Adipose tissue (tissue), 3 donors: Measurements from ENCODE around the gene MMP24. TPM values are rescaled to one million over a fixed set of nuclear protein-coding genes. Genes with fewer than 3 reads are reported as not detected.

Experiments used
- H3K27ac ChIP-seq: one replicate; pipeline ENCODE4 v1.5.1; 2013; ENCODE audit warnings: low read depth, low read length
- WGBS, 3 donors: extraction: QIAGEN DNeasy Blood & Tissue Kit; methylation state at CpG; one replicate each; pipeline ENCODE4 v1.1.7; 2013; 5-methylcytosine and 5-hydroxymethylcytosine counted together
- polyA plus RNA-seq, 3 donors: library from polyadenylated mRNA; stranded (reverse); fragments of 200-250 nt; gene quantifications; one replicate each; pipeline ENCODE4 v1.2.3, GENCODE V29; 2013
- donor health status: healthy with polysubstance abuse.
- donor health status: Bipolar disorder and iron deficiency.
- donor health status: healthy.

The MMP24 gene
- polyA plus RNA-seq, 3 donors: 0.45 to 4.0 (median 0.98) TPM

- WGBS, 3 donors: 67 to 76% (median 74%) methylated on average over 7 of the region's 7 CpGs
- no peak overlapping the region for H3K27ac ChIP-seq
Observed at GRCh38 chr20:35271904-35272303, 45.4 kb downstream of the MMP24 start.

- 72 to 80% (median 75%) methylated on average over 13 of the region's 13 CpGs for WGBS, 3 donors
- H3K27ac ChIP-seq: no peak overlapping the region
Observed at GRCh38 chr20:35273449-35274171, 47.1 kb downstream of the MMP24 start.

GRCh38 chr20:35274172-35275092, 47.9 kb downstream of the MMP24 start:
- 87 to 91% (median 89%) methylated on average over 23 to 24 of the region's 24 CpGs for WGBS, 3 donors
- H3K27ac ChIP-seq: no peak overlapping the region

DNA sequence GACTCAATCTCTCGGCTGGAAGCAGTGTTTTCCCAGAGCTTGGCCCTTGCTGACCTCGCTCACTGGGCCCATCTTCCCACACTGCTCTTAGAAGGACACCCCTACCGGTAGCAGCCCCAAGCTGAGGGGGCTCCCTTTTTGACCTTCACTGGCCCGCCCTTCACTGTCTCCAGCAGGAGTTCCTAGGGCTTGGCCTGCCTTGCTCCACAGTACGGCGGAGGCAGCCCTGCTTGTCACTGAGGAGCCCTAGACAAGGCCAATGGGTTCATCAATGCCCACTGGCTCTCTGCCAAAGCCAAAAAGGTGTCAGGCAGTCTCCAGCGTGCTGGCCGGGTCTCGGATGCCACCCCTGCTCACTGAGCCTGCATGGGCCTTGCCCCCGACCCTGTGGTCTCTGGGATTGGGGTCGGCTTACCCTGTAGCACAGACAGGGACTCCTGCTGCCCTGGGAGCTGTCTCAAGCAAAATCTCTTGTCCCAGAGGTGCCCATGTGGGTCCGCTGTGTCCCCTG, 49.3 kb downstream of the MMP24 start:
- 87 to 92% (median 88%) methylated on average over 11 to 12 of the region's 12 CpGs for WGBS, 3 donors
- no peak overlapping the region for H3K27ac ChIP-seq

- 90 to 93% (median 92%) methylated on average over 6 of the region's 6 CpGs for WGBS, 3 donors
Observed at GRCh38 chr20:35276408-35276807, 49.9 kb downstream of the MMP24 start.

DNA sequence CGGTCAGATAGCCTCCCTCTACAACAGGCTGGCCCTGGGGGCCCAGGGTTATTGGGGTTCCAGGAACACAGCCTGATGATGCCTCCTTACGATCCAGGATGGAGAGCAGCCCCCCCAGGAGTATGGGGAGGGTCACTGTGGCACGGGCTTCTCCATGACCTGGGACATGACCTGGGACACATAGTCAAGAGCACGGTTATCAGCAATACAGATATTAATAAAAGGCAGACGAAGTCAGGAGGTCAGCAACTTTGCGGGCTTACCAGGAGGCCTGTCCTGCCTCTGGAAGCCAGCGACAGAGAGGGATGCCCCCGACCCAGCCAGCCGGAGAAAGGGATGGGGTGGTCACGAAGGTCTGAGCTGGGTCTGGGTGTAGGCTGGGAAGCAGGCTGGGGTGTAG, 50.6 kb downstream of the MMP24 start:
- peak overlapping the region; percentile 92 for H3K27ac ChIP-seq
- WGBS, 3 donors: 9 to 11% (median 10%) methylated on average over 10 of the region's 10 CpGs

More at GRCh38 chr20:35276408-35276807, 49.9 kb downstream of the MMP24 start:
- H3K27ac ChIP-seq: no peak overlapping the region

- H3K27ac ChIP-seq: peak within 1 kb of the TSS; percentile 92
- 0 to 1% (median 0%) methylated on average over 47 to 76 of the region's 76 CpGs for WGBS, 3 donors
Observed at GRCh38 chr20:35277531-35278395, 51.3 kb downstream of the MMP24 start, which contains the start of gene MMP24OS. TSS of gene MMP24OS (minus strand) at chr20:35278122. CDS start at chr20:35277929, 193 bp downstream.

DNA sequence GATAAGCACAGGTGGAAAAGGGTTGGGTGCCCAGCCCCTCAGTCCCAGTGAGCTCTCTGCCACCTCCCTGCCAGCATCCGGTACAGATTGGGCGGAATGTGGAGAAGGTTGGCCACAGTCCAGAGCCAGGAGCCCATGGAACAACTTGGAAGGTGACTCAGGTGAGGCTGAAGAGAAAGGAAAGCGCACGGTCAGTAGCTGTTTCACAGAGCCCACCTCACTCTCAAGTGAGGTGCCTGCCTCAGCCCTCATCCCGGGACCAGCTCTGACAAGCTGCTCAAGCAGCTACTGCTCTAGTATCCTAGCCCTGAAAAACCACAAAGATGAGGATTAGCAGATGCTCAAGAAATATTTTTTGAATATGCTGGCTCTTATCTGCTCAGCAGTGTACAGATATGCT, 52.5 kb downstream of the MMP24 start:
- WGBS, 3 donors: 87 to 98% (median 91%) methylated on average over 5 of the region's 5 CpGs
- no peak overlapping the region for H3K27ac ChIP-seq

DNA sequence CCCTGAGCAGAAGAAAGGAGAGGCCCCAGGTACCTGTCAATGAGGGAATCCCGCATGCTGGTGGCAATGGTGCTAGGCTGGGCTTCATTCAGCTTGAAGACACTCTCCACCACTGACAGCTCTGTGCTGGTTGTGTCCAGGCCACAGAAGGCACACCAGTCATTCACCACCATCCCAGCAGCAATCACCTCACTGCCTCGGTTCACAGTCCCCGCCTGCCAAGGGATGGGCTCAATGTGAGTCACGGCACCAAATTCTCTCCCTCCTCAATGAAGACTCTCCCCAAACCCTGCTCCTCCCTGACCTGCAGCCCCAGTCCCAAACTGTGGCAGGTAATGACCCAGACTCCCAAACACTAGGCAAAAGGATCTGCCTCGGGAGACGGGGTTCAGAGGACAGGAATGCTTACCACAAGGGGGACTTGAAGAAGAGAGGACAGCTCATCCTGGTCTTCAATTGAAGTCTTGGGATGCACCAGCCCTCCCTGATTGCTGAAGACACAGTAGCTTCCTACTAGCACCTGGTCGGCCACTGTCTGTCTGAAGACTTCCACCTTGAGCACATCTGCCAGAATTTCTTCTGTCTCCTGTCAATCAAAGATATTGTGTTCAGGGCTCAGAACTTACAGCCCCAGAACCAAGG, 53.2 kb downstream of the MMP24 start:
- WGBS, 3 donors: 83 to 94% (median 89%) methylated on average over 7 of the region's 7 CpGs
- no peak overlapping the region for H3K27ac ChIP-seq

DNA sequence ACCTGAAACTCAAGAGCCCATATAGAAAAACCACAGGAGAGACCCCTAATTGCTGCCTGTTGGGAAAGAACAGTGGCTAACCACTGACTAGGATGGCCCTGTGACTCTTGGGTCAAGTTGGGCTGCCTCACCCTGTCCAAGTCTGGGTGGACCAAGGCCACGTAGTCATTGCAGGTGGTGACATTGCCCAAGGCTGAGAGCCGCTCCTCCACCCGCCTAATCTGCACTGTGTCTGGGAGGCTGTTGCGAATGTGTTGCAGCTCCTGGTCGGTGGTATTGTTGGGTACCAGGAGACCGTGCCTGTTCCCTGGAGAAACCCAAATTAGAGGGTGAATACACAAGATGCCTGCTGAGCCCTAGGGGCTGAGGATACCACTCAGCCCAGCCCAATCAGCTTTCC, 54.0 kb downstream of the MMP24 start:
- WGBS, 3 donors: 92 to 96% (median 93%) methylated on average over 6 of the region's 6 CpGs
- no peak overlapping the region for H3K27ac ChIP-seq

DNA sequence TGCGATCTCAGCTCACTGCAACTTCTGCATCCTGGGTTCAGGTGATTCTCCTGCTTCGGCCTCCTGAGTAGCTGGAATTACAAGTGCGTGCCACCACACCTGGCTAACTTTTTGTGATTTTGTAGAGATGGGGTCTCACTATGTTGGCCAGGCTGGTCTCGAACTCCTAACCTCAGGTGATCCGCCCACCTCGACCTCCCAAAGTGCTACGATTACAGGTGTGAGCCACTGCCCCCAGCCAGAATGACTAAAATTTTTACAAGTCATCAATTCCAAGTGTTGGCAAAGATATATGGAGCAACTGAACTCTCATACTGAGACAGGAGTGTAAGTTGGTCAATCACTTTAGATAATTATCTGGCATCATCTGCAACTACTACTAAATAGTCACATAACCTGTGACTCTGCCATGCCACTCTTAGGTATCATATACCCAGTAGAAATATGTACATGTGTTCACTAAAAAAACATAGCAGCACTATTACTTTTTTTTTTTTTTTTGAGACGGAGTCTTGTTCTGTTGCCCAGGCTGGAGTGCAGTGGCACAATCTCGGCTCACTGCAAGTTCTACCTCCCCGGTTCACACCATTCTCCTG, 55.1 kb downstream of the MMP24 start:
- no peak overlapping the region for H3K27ac ChIP-seq
- WGBS, 3 donors: 96 to 98% (median 97%) methylated on average over 8 to 10 of the region's 10 CpGs

GRCh38 chr20:35283441-35284266, 57.2 kb downstream of the MMP24 start:
- no peak overlapping the region for H3K27ac ChIP-seq
- 17 to 22% (median 20%) methylated on average over 24 of the region's 24 CpGs for WGBS, 3 donors

DNA sequence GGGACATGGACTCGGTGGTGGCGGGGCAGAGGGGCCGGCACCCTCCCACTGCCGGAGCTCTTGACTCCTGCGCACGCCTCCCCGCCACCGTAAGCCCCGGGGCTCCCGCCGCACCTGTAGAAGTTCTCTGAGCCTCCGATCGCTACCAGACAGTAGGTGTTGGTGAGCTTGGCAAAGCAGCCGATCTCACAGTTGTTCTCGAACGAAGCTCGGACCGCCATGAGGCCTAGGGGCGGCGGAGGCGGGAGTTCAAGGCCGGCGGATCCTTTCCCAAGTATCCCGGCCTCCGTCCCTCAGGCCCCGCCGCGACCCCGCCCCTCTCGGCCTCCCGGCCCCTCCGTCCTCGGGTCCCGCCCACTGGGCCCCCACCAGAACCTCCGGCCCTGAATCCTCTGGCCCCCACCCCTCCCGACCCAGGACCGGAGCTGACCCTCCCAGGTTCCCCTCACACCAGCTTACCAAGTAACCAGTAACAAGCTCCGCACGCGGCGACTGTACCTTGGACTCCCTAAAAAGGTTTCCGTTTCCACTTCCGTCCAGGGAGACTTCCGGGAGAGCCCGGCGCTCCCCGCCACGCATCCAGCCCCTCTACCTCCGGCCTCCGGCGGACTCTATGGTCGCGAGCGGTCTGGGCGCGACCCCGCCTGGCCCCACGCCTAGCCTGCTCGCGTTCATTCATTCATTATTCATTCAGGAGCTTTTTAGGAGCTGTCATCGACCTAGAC, 57.9 kb downstream of the MMP24 start, which contains the start of gene EIF6:
Gene EIF6, minus strand, starts transcription at position 506 of the 725 bp plus-strand sequence. Its CDS starts 285 bp downstream, at position 221.
- WGBS, 3 donors: 0 to 1% (median 1%) methylated on average over 46 to 61 of the region's 61 CpGs
- H3K27ac ChIP-seq: no peak within 1 kb of the TSS

DNA sequence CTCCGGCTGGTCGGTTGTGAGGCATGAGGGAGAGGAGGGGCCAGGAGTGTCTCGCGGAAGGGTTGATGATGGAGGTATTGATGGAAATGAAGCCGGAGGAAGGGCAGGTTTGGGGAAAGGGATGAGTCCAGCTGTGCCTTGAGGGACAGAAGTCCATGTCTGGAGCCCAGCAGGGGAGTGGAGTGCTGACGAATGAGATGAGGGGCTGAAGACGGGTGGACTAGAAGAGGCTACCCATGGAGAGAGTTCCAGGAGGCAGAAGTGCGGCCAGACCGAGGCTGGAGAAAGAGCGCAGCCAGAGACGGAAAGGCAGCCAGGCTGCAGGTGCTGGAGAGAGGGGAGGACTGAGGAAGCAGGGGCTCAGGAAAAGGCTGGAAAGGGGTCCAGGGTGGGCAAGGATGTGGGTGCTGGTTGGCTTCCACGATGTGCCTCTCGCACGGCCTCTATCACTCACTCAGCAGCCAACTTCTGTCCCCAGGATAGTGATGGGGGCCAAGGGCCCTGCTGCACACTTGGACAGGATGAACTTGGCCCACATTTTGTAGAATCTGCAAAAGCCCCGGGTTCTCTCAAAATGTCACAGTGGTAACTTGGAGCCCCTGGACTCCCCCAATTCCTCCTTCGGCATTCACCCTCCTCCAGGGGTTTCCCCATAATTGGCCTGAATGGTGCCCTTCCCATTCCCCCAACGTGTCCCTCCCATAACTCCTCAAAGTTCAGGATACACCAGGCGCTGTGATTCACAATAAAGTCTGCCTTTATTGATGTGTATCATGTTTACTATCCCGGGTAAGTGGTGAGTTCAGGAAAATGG, 58.7 kb downstream of the MMP24 start:
- no peak overlapping the region for H3K27ac ChIP-seq
- WGBS, 3 donors: 46 to 52% (median 48%) methylated on average over 19 of the region's 19 CpGs

GRCh38 chr20:35285806-35286076, 59.3 kb downstream of the MMP24 start:
- WGBS, 3 donors: 66 to 83% (median 82%) methylated on average over 5 of the region's 5 CpGs
- no peak overlapping the region for H3K27ac ChIP-seq
